H1 (cell line): ENCODE data around the gene OR10G7. TPM values are rescaled to one million over a fixed set of nuclear protein-coding genes. Genes with fewer than 3 reads are reported as not detected.

Experiments used
- CTCF ChIA-PET: fragments of 300-600 bp; sonication (Branson Sonifier 250); formaldehyde crosslinking; loops from one replicate; lab custom pipeline; 2021; ENCODE audit not compliant: partially characterized antibody; lab: Charles Lee
- POLR2A ChIA-PET: fragments of 300-600 bp; sonication (Branson Sonifier 250); formaldehyde crosslinking; loops from one replicate; lab custom pipeline; 2021; ENCODE audit warnings: inconsistent platforms; ENCODE audit not compliant: partially characterized antibody; lab: Charles Lee
- DNase-seq, 2 experiments: peaks; one replicate each; pipeline versions ENCODE4 v3.0.0 to v3.0.0-alpha.2; 2010 to 2022; ENCODE audit warnings: low spot score in 2 of 2, low read depth in 1 of 2, mixed read lengths in 1 of 2
- FAIRE-seq: peaks from 2 replicates; lab custom pipeline; 2011; peaks lifted over from hg19 to GRCh38; lab: Jason Lieb, UNC
- H2AFZ ChIP-seq: 2 replicates; pipeline ENCODE4 v1.8.1; 2012; ENCODE audit warnings: low read length, inconsistent platforms
- H2AK5ac ChIP-seq: 2 replicates; pipeline ENCODE4 v1.6.1; 2013; ENCODE audit warnings: low read depth, low read length
- H2BK120ac ChIP-seq: replicated peaks from 2 replicates; pipeline ENCODE3; 2013; ENCODE audit warnings: low read depth, low read length, inconsistent platforms
- H2BK12ac ChIP-seq: 2 replicates; pipeline ENCODE4 v1.6.1; 2013; ENCODE audit warnings: low read depth, low read length
- H2BK15ac ChIP-seq: 2 replicates; pipeline ENCODE4 v1.6.1; 2013; ENCODE audit warnings: low read length
- H2BK20ac ChIP-seq: 2 replicates; pipeline ENCODE4 v1.6.1; 2013; ENCODE audit warnings: low read length
- H2BK5ac ChIP-seq: 2 replicates; pipeline ENCODE4 v1.6.1; 2013; ENCODE audit warnings: low read depth, low read length
- H3K14ac ChIP-seq: 2 replicates; pipeline ENCODE4 v1.6.1; 2013; ENCODE audit warnings: inconsistent platforms; ENCODE audit not compliant: insufficient read length
- H3K18ac ChIP-seq: 2 replicates; pipeline ENCODE4 v1.6.1; 2013; ENCODE audit warnings: low read length; ENCODE audit errors: extremely low read depth
- H3K23ac ChIP-seq: 2 replicates; pipeline ENCODE4 v1.6.1; 2013; ENCODE audit warnings: inconsistent platforms; ENCODE audit not compliant: insufficient read length
- H3K23me2 ChIP-seq: 2 replicates; pipeline ENCODE4 v1.6.1; 2013; ENCODE audit warnings: low read depth, low read length
- H3K27ac ChIP-seq: 2 replicates; pipeline ENCODE4 v1.6.1; 2011; ENCODE audit warnings: low read depth, low read length, inconsistent platforms
- H3K27me3 ChIP-seq, 4 experiments: replicated peaks in 1 of 4; 1 replicate in 1 of 4; 2 replicates in 3 of 4; pipeline versions ENCODE4 v1.6.1 to v1.8.1; 2011 to 2013; ENCODE audit warnings: low read length in 3 of 4, mild to moderate bottlenecking in 3 of 4, inconsistent platforms in 2 of 4, mixed read lengths in 2 of 4, moderate library complexity in 1 of 4; ENCODE audit not compliant: control insufficient read depth in 3 of 4, insufficient read depth in 3 of 4; ENCODE audit errors: extremely low read depth in 1 of 4
- H3K36me3 ChIP-seq, 4 experiments: 2 replicates each; pipeline versions ENCODE4 v1.6.1 to v1.8.1; 2011 to 2013; ENCODE audit warnings: mild to moderate bottlenecking in 4 of 4, low read length in 3 of 4, moderate library complexity in 2 of 4, control low read depth in 1 of 4, inconsistent platforms in 1 of 4; ENCODE audit not compliant: insufficient read depth in 4 of 4, control insufficient read depth in 2 of 4
- H3K4ac ChIP-seq: replicated peaks from 2 replicates; pipeline ENCODE3; 2013; ENCODE audit warnings: low read length, low read depth, mixed read lengths, inconsistent platforms; ENCODE audit not compliant: insufficient read length
- H3K4me1 ChIP-seq, 4 experiments: replicated peaks in 1 of 4; 1 replicate in 1 of 4; 2 replicates in 3 of 4; pipeline versions ENCODE4 v1.6.1 to v1.8.1; 2011 to 2013; ENCODE audit warnings: low read length in 3 of 4, inconsistent platforms in 2 of 4, mixed read lengths in 1 of 4; ENCODE audit not compliant: insufficient read depth in 4 of 4, control insufficient read depth in 3 of 4
- H3K4me2 ChIP-seq, 2 experiments: 2 replicates each; pipeline versions ENCODE4 v1.6.1 to v1.8.1; 2011 to 2013; ENCODE audit warnings: low read depth in 2 of 2, low read length in 2 of 2, control low read depth in 1 of 2, inconsistent platforms in 1 of 2, mild to moderate bottlenecking in 1 of 2; ENCODE audit not compliant: insufficient read depth in 1 of 2
- H3K4me3 ChIP-seq, 4 experiments: fragments of 200-600, 300-600 bp in 1 of 4; sonication (generic), shearing (Covaris generic), sonication (Bioruptor Twin) in 1 of 4; 2 replicates each; pipeline versions ENCODE4 v1.5.1 to v1.8.1; 2011 to 2016; ENCODE audit warnings: low read length in 4 of 4, low read depth in 3 of 4, control low read depth in 2 of 4, inconsistent platforms in 2 of 4, mild to moderate bottlenecking in 2 of 4, mixed read lengths in 1 of 4, moderate library complexity in 1 of 4; ENCODE audit not compliant: insufficient read depth in 2 of 4; ENCODE audit errors: extremely low read depth in 1 of 4
- H3K56ac ChIP-seq: replicated peaks from 2 replicates; pipeline ENCODE3; 2013; ENCODE audit warnings: low read depth, mild to moderate bottlenecking, mixed read lengths, low read length, inconsistent platforms; ENCODE audit not compliant: insufficient read length
- H3K79me1 ChIP-seq: 2 replicates; pipeline ENCODE4 v1.6.1; 2013; ENCODE audit warnings: low read depth, low read length, control low read depth
- H3K79me2 ChIP-seq, 2 experiments: 2 replicates each; pipeline versions ENCODE4 v1.6.1 to v1.8.1; 2012 to 2013; ENCODE audit warnings: low read length in 2 of 2, mild to moderate bottlenecking in 2 of 2, inconsistent platforms in 1 of 2; ENCODE audit not compliant: insufficient read depth in 2 of 2, control insufficient read depth in 1 of 2
- H3K9ac ChIP-seq, 4 experiments: replicated peaks in 1 of 4; 1 replicate in 1 of 4; 2 replicates in 3 of 4; pipeline versions ENCODE4 v1.6.1 to v1.8.1; 2011 to 2013; ENCODE audit warnings: low read depth in 3 of 4, low read length in 3 of 4, control low read depth in 2 of 4, mild to moderate bottlenecking in 2 of 4, moderate library complexity in 2 of 4, inconsistent platforms in 1 of 4; ENCODE audit errors: extremely low read depth in 1 of 4
- H3K9me3 ChIP-seq, 2 experiments: 2 replicates each; pipeline versions ENCODE4 v1.6.1 to v1.8.1; 2012 to 2013; ENCODE audit warnings: mild to moderate bottlenecking in 2 of 2, moderate library complexity in 2 of 2, control low read depth in 1 of 2, inconsistent platforms in 1 of 2, low read depth in 1 of 2, low read length in 1 of 2, mixed read lengths in 1 of 2; ENCODE audit not compliant: insufficient read depth in 2 of 2
- H4K20me1 ChIP-seq, 2 experiments: replicated peaks in 1 of 2; 2 replicates each; pipeline versions ENCODE3 to v1.8.1; 2011 to 2013; ENCODE audit warnings: inconsistent platforms in 2 of 2, low read length in 2 of 2, mild to moderate bottlenecking in 1 of 2; ENCODE audit not compliant: insufficient read depth in 2 of 2, control insufficient read depth in 1 of 2
- H4K5ac ChIP-seq: 2 replicates; pipeline ENCODE4 v1.6.1; 2013; ENCODE audit warnings: low read length, low read depth, mixed read lengths, inconsistent platforms; ENCODE audit not compliant: insufficient read length
- H4K8ac ChIP-seq: 2 replicates; pipeline ENCODE4 v1.8.0; 2013; ENCODE audit warnings: mild to moderate bottlenecking, moderate library complexity, low read length, inconsistent platforms; ENCODE audit not compliant: insufficient read depth; ENCODE audit errors: extremely low read depth
- H4K91ac ChIP-seq: replicated peaks from 2 replicates; pipeline ENCODE3; 2013; ENCODE audit warnings: low read length, mixed read lengths, inconsistent platforms; ENCODE audit not compliant: insufficient read length
- CTCF ChIP-seq, 3 experiments: IDR thresholded peaks; 1 replicate in 2 of 3; 2 replicates in 1 of 3; pipeline versions ENCODE4 v1.5.1 to v1.6.1; 2011; ENCODE audit warnings: low read length in 3 of 3, mild to moderate bottlenecking in 3 of 3, inconsistent platforms in 2 of 3, low read depth in 1 of 3, moderate library complexity in 1 of 3; ENCODE audit not compliant: insufficient read depth in 1 of 3; ENCODE audit errors: control extremely low read depth in 1 of 3
- WGBS, 2 experiments: shearing (Covaris generic) in 1 of 2; methylation state at CpG; one replicate each; pipeline versions ENCODE4 v1.1.6 to v1.1.7; 2013 to 2015; ENCODE audit warnings: low lambda C conversion rate in 2 of 2, mixed read lengths in 2 of 2, inconsistent platforms in 1 of 2, low coverage in 1 of 2, missing lambda C conversion rate in 1 of 2; ENCODE audit not compliant: insufficient replicate concordance in 2 of 2, insufficient coverage in 1 of 2, insufficient read length in 1 of 2; ENCODE audit errors: extremely low coverage in 1 of 2, missing lambda C conversion rate in 1 of 2; 5-methylcytosine and 5-hydroxymethylcytosine counted together
- long read RNA-seq, 2 experiments: library from RNA in 1 of 2; library from capped mRNA in 1 of 2; stranded (forward); transcript quantifications; one replicate each; pipeline ENCODE4 v2.0.0, GENCODE V29; 2021; ENCODE audit warnings: inconsistent platforms in 1 of 2
- polyA minus RNA-seq, 3 experiments: library from RNA; depleted of rRNA, polyadenylated mRNA; stranded (reverse); fragments of >200 nt; gene quantifications; 1 replicate in 2 of 3; 2 replicates in 1 of 3; pipeline ENCODE4 v1.2.3, GENCODE V29; 2011
- polyA plus RNA-seq, 7 experiments: library from polyadenylated mRNA; depleted of rRNA in 3 of 7; stranded (reverse) in 5 of 7; unstranded in 2 of 7; fragments of >200 nt in 5 of 7; fragments of 200-250 nt in 2 of 7; gene quantifications; 1 replicate in 5 of 7; 2 replicates in 1 of 7; 4 replicates in 1 of 7; pipeline versions ENCODE4 v1.2.1 to v1.2.3, GENCODE V29; 2011 to 2013; ENCODE audit warnings: missing spikeins in 2 of 7, mixed read lengths in 2 of 7
- total RNA-seq: library from RNA; stranded (reverse); fragmentation: NEBNext Ultra II Directional; extraction: Animal tissue kit (Norgen Biotek cat#: 25700); gene quantifications from 2 replicates; pipeline ENCODE4 v1.2.1, GENCODE V29; 2021

OR10G7 gene
- not detected in 2 replicates for total RNA-seq
- not detected in 2 replicates for polyA plus RNA-seq (2011; rRNA removed)
- polyA plus RNA-seq (2011; cell fraction: cytosol; rRNA removed) = not detected
- polyA plus RNA-seq (2011; cell fraction: nucleus; rRNA removed) = not detected
- polyA plus RNA-seq (2012, experiment 1 of 2) = not detected in 4 replicates
- polyA plus RNA-seq (2012, experiment 2 of 2) = not detected
- polyA plus RNA-seq (2013, experiment 1 of 2) = not detected
- not detected for polyA plus RNA-seq (2013, experiment 2 of 2)
- not detected in 2 replicates for polyA minus RNA-seq (2011; rRNA and poly(A)+ RNA removed)
- polyA minus RNA-seq (2011; cell fraction: cytosol; rRNA and poly(A)+ RNA removed) = not detected
- not detected for polyA minus RNA-seq (2011; cell fraction: nucleus; rRNA and poly(A)+ RNA removed)
- long read RNA-seq, experiment 1 = 0 reads
- long read RNA-seq, experiment 2 = 0 reads

GRCh38 chr11:124041254-124041653 lies at the start of gene OR10G7:
Gene OR10G7 (minus strand): TSS chr11:124041325. CDS start chr11:124039001, 2,324 bp downstream.
- Histone ChIP-seq H4K91ac (no peak within 1 kb of the TSS), H2BK12ac (no peak within 1 kb of the TSS), H2BK20ac (no peak within 1 kb of the TSS), H2BK5ac (no peak within 1 kb of the TSS), H3K4me3 (no peak within 1 kb of the TSS), H3K79me2 (no peaks in the 10 kb centered on the region), H4K5ac (no peak within 1 kb of the TSS), H2AK5ac (no peak within 1 kb of the TSS), H3K4me1 (peaks cover 0 to 3% (median 0%) of the 10 kb centered on the region in 4 experiments; a peak in 1 of 7 replicates), H3K23ac (no peak within 1 kb of the TSS), H3K9me3 (no peaks in the 10 kb centered on the region), H3K79me1 (no peaks in the 10 kb centered on the region), H3K9ac (no peak within 1 kb of the TSS), H3K23me2 (no peaks in the 10 kb centered on the region), H3K14ac (no peak within 1 kb of the TSS), H3K4me2 (no peak within 1 kb of the TSS), H2BK120ac (no peak within 1 kb of the TSS), H3K4ac (no peak within 1 kb of the TSS), H3K27me3 (no peaks in the 10 kb centered on the region), H3K36me3 (no peaks in the 10 kb centered on the region), H3K56ac (no peak within 1 kb of the TSS), H3K18ac (no peak within 1 kb of the TSS), H4K8ac (no peak within 1 kb of the TSS), H2AFZ (no peak within 1 kb of the TSS), H3K27ac (no peak within 1 kb of the TSS), H4K20me1 (no peaks in the 10 kb centered on the region), H2BK15ac (no peak within 1 kb of the TSS)
- no peak for DNase-seq
- no peak for TF ChIP-seq CTCF (IDR thresholded peaks at IDR 0.05; ENCODE audit: control extremely low read depth in 1 of 3, insufficient read depth in 1 of 3, low read depth in 1 of 3, low read length in 3 of 3)
- ChIA-PET POLR2A (interaction anchor here (0.6 kb wide), 1 partner anchor 769 kb away, joined by 3 read pairs; no protein-coding TSS in a partner anchor), CTCF (no interaction called here)
- FAIRE-seq = no peak
- 76% methylated on average over 1 of the region's 1 CpG; no CpG with 5 or more reads in 1 of the 2 experiments for WGBS, 2 experiments
